ENCODE results near the gene RNF181.

DNA sequence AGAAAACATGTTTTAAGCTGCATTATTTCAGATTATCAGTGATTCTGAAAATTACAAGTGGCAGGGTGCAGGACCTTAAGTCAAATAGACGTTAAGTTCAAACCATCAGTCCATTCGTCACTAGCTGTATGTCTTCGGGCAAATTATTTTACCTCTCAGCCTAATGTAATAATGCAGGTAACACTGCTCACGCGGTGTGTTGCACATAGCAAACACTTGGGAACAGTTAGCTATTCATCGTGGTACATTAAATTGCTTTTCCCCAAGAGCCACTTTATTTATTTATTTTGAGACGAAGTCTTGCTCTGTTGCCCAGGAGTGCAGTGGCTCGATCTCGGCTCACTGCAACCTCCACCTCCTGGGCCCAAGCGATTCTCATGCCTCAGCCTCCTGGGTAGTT lies 46.5 kb upstream of the RNF181 start:
- TF ChIP-seq GATA2 (IDR thresholded peaks at IDR 0.05; ENCODE audit: low read depth, low read length), result no peak
- no peak for TF ChIP-seq GATA3 (IDR thresholded peaks at IDR 0.05; ENCODE audit: low read depth, low read length)
